ENCODE data around the gene NKX1-1. TPM values are rescaled to one million over a fixed set of nuclear protein-coding genes. Genes with fewer than 3 reads are reported as not detected.

NKX1-1 gene
- total RNA-seq, 1 donor from 2014 or later: not detected

GRCh38 chr4:1382776-1383727 lies 23.2 kb downstream of the NKX1-1 start:
- no peak overlapping the region for H3K4me3 ChIP-seq
- no peak for DNase-seq (ENCODE audit: extremely low spot score in 2 of 2)
- no peaks in the 10 kb centered on the region for H3K4me1 ChIP-seq
- H3K9me3 ChIP-seq: no peaks in the 10 kb centered on the region
- no peak overlapping the region for H3K27ac ChIP-seq
- intact Hi-C loops (cut with DNase I): no loop called here
- peaks cover 0 to 41% of the 10 kb centered on the region in 2 donors for H3K36me3 ChIP-seq
- TF ChIP-seq POLR2AphosphoS5 (IDR thresholded peaks at IDR 0.05; ENCODE audit: insufficient read depth in 1 of 2, low read depth in 1 of 2) (no peak), POLR2A (IDR thresholded peaks at IDR 0.05) (no peak)
- TF ChIP-seq, protein P1, sequence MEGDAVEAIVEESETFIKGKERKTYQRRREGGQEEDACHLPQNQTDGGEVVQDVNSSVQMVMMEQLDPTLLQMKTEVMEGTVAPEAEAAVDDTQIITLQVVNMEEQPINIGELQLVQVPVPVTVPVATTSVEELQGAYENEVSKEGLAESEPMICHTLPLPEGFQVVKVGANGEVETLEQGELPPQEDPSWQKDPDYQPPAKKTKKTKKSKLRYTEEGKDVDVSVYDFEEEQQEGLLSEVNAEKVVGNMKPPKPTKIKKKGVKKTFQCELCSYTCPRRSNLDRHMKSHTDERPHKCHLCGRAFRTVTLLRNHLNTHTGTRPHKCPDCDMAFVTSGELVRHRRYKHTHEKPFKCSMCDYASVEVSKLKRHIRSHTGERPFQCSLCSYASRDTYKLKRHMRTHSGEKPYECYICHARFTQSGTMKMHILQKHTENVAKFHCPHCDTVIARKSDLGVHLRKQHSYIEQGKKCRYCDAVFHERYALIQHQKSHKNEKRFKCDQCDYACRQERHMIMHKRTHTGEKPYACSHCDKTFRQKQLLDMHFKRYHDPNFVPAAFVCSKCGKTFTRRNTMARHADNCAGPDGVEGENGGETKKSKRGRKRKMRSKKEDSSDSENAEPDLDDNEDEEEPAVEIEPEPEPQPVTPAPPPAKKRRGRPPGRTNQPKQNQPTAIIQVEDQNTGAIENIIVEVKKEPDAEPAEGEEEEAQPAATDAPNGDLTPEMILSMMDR (IDR thresholded peaks at IDR 0.05): no peak
- H3K27me3 ChIP-seq: no peaks in the 10 kb centered on the region

- Histone ChIP-seq H3K36me3 (peaks cover 0 to 34% of the 10 kb centered on the region in 2 donors), H3K9me3 (no peaks in the 10 kb centered on the region), H3K27ac (no peak overlapping the region), H3K4me3 (no peak overlapping the region), H3K27me3 (no peaks in the 10 kb centered on the region), H3K4me1 (no peaks in the 10 kb centered on the region)
- intact Hi-C loops (cut with DNase I): no loop called here
- DNase-seq (ENCODE audit: extremely low spot score in 2 of 2): no peak
- no peak for TF ChIP-seq POLR2AphosphoS5 (IDR thresholded peaks at IDR 0.05; ENCODE audit: insufficient read depth in 1 of 2, low read depth in 1 of 2)
- TF ChIP-seq, protein P1 (IDR thresholded peaks at IDR 0.05): no peak
Measured at GRCh38 chr4:1381944-1382541, 24.2 kb downstream of the NKX1-1 start.

- Histone ChIP-seq H3K27ac (no peak overlapping the region), H3K27me3 (no peaks in the 10 kb centered on the region), H3K4me1 (no peaks in the 10 kb centered on the region), H3K4me3 (no peak overlapping the region), H3K9me3 (no peaks in the 10 kb centered on the region), H3K36me3 (peaks cover 0 to 26% of the 10 kb centered on the region in 2 donors)
- no peak for DNase-seq (ENCODE audit: extremely low spot score in 2 of 2)
- TF ChIP-seq POLR2A (IDR thresholded peaks at IDR 0.05) (no peak), POLR2AphosphoS5 (IDR thresholded peaks at IDR 0.05; ENCODE audit: insufficient read depth in 1 of 2, low read depth in 1 of 2) (no peak)
- TF ChIP-seq, protein P1 (IDR thresholded peaks at IDR 0.05): no peak
- intact Hi-C loops (cut with DNase I): no loop called here
Measured at GRCh38 chr4:1381181-1381621, 25.0 kb downstream of the NKX1-1 start.

GRCh38 chr4:1380368-1381151 lies 25.7 kb downstream of the NKX1-1 start:
- no peaks in the 10 kb centered on the region for H3K27me3 ChIP-seq
- intact Hi-C loops (cut with DNase I): no loop called here
- TF ChIP-seq, protein P1 (IDR thresholded peaks at IDR 0.05): no peak
- TF ChIP-seq POLR2AphosphoS5 (IDR thresholded peaks at IDR 0.05; ENCODE audit: insufficient read depth in 1 of 2, low read depth in 1 of 2): no peak
- no peak for TF ChIP-seq POLR2A (IDR thresholded peaks at IDR 0.05)
- no peak overlapping the region for H3K4me3 ChIP-seq
- H3K27ac ChIP-seq: no peak overlapping the region
- no peaks in the 10 kb centered on the region for H3K4me1 ChIP-seq
- no peak for DNase-seq (ENCODE audit: extremely low spot score in 2 of 2)
- no peaks in the 10 kb centered on the region for H3K9me3 ChIP-seq
- peaks cover 0 to 20% of the 10 kb centered on the region in 2 donors for H3K36me3 ChIP-seq
